ENCODE data around the gene DMXL2. TPM values are rescaled to one million over a fixed set of nuclear protein-coding genes. Genes with fewer than 3 reads are reported as not detected.

Gene DMXL2
- total and polyA plus RNA-seq, 5 donors, result 9.1 to 17.1 (median 14.5) TPM

- WGBS, result 60% methylated on average over 8 of the region's 8 CpGs
- H3K9me3 ChIP-seq (ENCODE audit: control insufficient read depth, low read length), result no peaks in the 10 kb centered on the region
- intact Hi-C loops (cut with DNase I), result loop anchor here in 1 of 4 donors (2.0 kb wide), 1 partner anchor 172 kb away; no protein-coding TSS in a partner anchor
- H3K27me3 ChIP-seq (ENCODE audit: control insufficient read depth, insufficient read depth), result no peaks in the 10 kb centered on the region
- no peaks in the 10 kb centered on the region for H3K4me1 ChIP-seq (ENCODE audit: control insufficient read depth, insufficient read depth, low read length)
- DNase-seq (no peak), ATAC-seq (peak in 1 of 2 donors; percentile 29)
- no peak overlapping the region for H3K4me3 ChIP-seq (ENCODE audit: low read length)
- H3K27ac ChIP-seq (ENCODE audit: low read length), result no peak overlapping the region
These were observed 219.3 kb downstream of the DMXL2 start for GRCh38 chr15:51403072-51403878.

DNA sequence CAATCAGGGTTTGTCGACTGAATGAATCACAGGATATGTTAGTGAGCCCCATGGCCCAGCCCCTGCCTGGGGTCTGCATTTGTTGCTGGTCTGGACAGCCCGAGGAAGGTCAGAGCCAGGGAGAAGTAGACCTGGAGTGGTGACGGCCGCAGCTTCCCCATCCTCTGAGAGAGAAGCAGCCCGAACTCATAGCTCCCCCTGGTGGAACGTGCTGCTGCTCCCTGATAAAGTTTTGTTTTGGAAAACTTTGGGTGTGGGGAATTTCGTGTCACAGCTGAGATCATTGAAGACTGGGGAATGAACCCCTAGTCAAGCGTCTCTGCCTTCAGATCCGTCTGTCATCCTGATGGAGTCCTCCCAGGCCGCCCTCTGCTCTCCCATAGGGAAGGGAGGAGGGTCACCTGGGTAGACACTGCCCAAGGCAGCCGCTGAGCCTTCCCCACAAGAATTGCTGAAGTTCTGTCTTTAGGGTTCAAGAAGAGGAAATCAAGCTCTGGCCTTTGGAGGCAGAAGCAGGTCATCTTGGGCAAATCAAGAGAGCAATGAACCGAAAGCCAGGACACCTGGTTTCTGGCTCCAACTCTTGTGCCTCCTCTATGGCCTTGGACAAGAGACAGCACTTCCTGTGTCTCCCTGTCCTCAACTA is 220.6 kb downstream of the DMXL2 start:
- peak; percentile 38 to 83 (median 65) for DNase-seq
- 31% methylated on average over 12 of the region's 12 CpGs for WGBS
- Histone ChIP-seq H3K4me1 (ENCODE audit: control insufficient read depth, insufficient read depth, low read length) (no peaks in the 10 kb centered on the region), H3K27ac (ENCODE audit: low read length) (no peak overlapping the region), H3K27me3 (ENCODE audit: control insufficient read depth, insufficient read depth) (no peaks in the 10 kb centered on the region), H3K4me3 (ENCODE audit: low read length) (no peak overlapping the region), H3K9me3 (ENCODE audit: control insufficient read depth, low read length) (no peaks in the 10 kb centered on the region)
- peak; percentile 59 to 65 for ATAC-seq
- intact Hi-C loops (cut with DNase I), result loop anchor here in 1 of 4 donors (2.0 kb wide), 1 partner anchor 171 kb away; no protein-coding TSS in a partner anchor

GRCh38 chr15:51401051-51401780 is 221.4 kb downstream of the DMXL2 start:
- H3K27me3 ChIP-seq (ENCODE audit: control insufficient read depth, insufficient read depth), result no peaks in the 10 kb centered on the region
- ATAC-seq (no peak), DNase-seq (no peak)
- intact Hi-C loops (cut with DNase I), result no loop called here
- no peak overlapping the region for H3K4me3 ChIP-seq (ENCODE audit: low read length)
- H3K27ac ChIP-seq (ENCODE audit: low read length), result no peak overlapping the region
- no peaks in the 10 kb centered on the region for H3K9me3 ChIP-seq (ENCODE audit: control insufficient read depth, low read length)
- 85% methylated on average over 7 of the region's 7 CpGs for WGBS
- H3K4me1 ChIP-seq (ENCODE audit: control insufficient read depth, insufficient read depth, low read length), result no peaks in the 10 kb centered on the region

DNA sequence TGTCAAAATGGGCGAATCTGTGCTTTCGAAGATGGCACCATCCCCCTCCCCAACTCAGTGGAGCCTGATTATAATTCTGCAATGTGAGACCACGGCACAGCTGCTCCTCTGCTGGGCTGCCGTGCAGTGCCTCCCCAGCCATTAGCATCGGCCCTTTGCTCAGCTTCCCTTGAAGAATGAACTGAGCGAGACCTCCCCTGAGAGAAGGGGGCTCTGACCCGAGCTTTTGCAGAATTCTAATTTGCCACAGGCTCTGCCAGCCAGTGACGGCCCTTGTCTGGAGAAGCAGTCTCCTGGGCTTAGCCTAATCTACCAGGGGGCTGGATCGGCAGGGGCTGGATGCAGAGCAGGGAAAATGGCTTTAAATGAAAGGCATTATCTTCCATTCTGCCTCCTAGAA is 223.9 kb downstream of the DMXL2 start:
- WGBS, result 57% methylated on average over 9 of the region's 9 CpGs
- DNase-seq, result no peak

More for the DNA sequence above, 223.9 kb downstream of the DMXL2 start:
- H3K4me1 ChIP-seq (ENCODE audit: control insufficient read depth, insufficient read depth, low read length), result no peaks in the 10 kb centered on the region
- H3K4me3 ChIP-seq (ENCODE audit: low read length), result no peak overlapping the region
- H3K27me3 ChIP-seq (ENCODE audit: control insufficient read depth, insufficient read depth), result no peaks in the 10 kb centered on the region
- intact Hi-C loops (cut with DNase I), result no loop called here
- ATAC-seq, result no peak
- no peak overlapping the region for H3K27ac ChIP-seq (ENCODE audit: low read length)
- H3K9me3 ChIP-seq (ENCODE audit: control insufficient read depth, low read length), result no peaks in the 10 kb centered on the region

Other genes starting within 250 kb of the DMXL2 start
- gene SCG3, start 58.7 kb upstream of the DMXL2 start, total RNA-seq, result under 1 TPM in 1 of 4 donors, not detected in 3; 0.15 TPM
- gene SCG3, start 58.7 kb upstream of the DMXL2 start, polyA plus RNA-seq, result 0.07 TPM
- gene LYSMD2, start 114.9 kb upstream of the DMXL2 start, total RNA-seq, result 1 to 10 TPM; 6.5 to 7.6 (median 6.7) TPM
- 7.8 TPM for gene LYSMD2, start 114.9 kb upstream of the DMXL2 start, polyA plus RNA-seq
- 10 to 100 TPM in 3 of 4 donors, 1 to 10 TPM in 1; 9.4 to 17.8 (median 14.0) TPM for gene TMOD2, start 128.8 kb upstream of the DMXL2 start, total RNA-seq
- 3.6 TPM for gene TMOD2, start 128.8 kb upstream of the DMXL2 start, polyA plus RNA-seq
- 10 to 100 TPM; 23.1 to 29.8 (median 25.5) TPM for gene TMOD3, start 206.9 kb upstream of the DMXL2 start, total RNA-seq
- gene TMOD3, start 206.9 kb upstream of the DMXL2 start, polyA plus RNA-seq, result 31.4 TPM